B cell (primary cell): ENCODE data around the gene MYOC. TPM values are rescaled to one million over a fixed set of nuclear protein-coding genes. Genes with fewer than 3 reads are reported as not detected.
A peak's percentile ranks its signal among the peaks of the same experiment; 100 is the strongest.

Experiments
- ATAC-seq: fragments of 200-7000 bp; cut with Tn5 transposase; one replicate; pipeline ENCODE4 v1.10.0; 2021; ENCODE audit warnings: low read depth, mild to moderate bottlenecking, moderate number of reproducible peaks, moderate library complexity
- CTCF ChIA-PET: fragments of 350-600 bp; sonication (Branson Sonifier 250); formaldehyde crosslinking; loops from one replicate; lab custom pipeline; 2021; ENCODE audit warnings: antibody characterized with exemption, inconsistent platforms; lab: Charles Lee
- POLR2A ChIA-PET: fragments of 350-600 bp; sonication (Branson Sonifier 250); formaldehyde crosslinking; loops from one replicate; lab custom pipeline; 2021; ENCODE audit warnings: antibody characterized with exemption; lab: Charles Lee
- DNase-seq: peaks from one replicate; pipeline ENCODE4 v3.0.0; 2013
- H2AFZ ChIP-seq: 2 replicates; pipeline ENCODE4 v1.6.1; 2012; ENCODE audit warnings: mild to moderate bottlenecking, low read depth, low read length; ENCODE audit not compliant: insufficient read depth, poor library complexity, severe bottlenecking
- H3K27ac ChIP-seq, 2 donors: 1 replicate in 1 of 2; 2 replicates in 1 of 2; pipeline ENCODE4 v1.5.1; 2012 to 2013; ENCODE audit warnings: low read length in 2 of 2, mild to moderate bottlenecking in 2 of 2, moderate library complexity in 1 of 2
- H3K27me3 ChIP-seq, 4 experiments: fragments of 200-600 bp in 1 of 4; sonication (generic) in 1 of 4; replicated peaks in 1 of 4; 1 replicate in 2 of 4; 2 replicates in 2 of 4; pipeline versions ENCODE4 v1.6.1 to v1.7.0; 2013 to 2016; ENCODE audit warnings: low read length in 3 of 4, mild to moderate bottlenecking in 2 of 4, mixed read lengths in 1 of 4, moderate library complexity in 1 of 4; ENCODE audit not compliant: insufficient read depth in 4 of 4, control insufficient read depth in 3 of 4; ENCODE audit errors: control extremely low read depth in 1 of 4
- H3K36me3 ChIP-seq, 2 experiments: replicated peaks in 1 of 2; 1 replicate in 1 of 2; 2 replicates in 1 of 2; pipeline versions ENCODE4 v1.6.1 to v1.7.1; 2013; ENCODE audit warnings: low read length in 1 of 2; ENCODE audit not compliant: insufficient read depth in 2 of 2, control insufficient read depth in 1 of 2; ENCODE audit errors: control extremely low read depth in 1 of 2, extremely low read depth in 1 of 2
- H3K4me1 ChIP-seq, 2 donors: fragments of 200-600 bp in 1 of 2; sonication (generic) in 1 of 2; 1 replicate in 1 of 2; 2 replicates in 1 of 2; pipeline versions ENCODE4 v1.5.1 to v1.6.1; 2013 to 2017; ENCODE audit warnings: low read length in 2 of 2; ENCODE audit not compliant: control insufficient read depth in 2 of 2, insufficient read depth in 2 of 2
- H3K4me2 ChIP-seq: replicated peaks from 2 replicates; pipeline ENCODE3; 2012; ENCODE audit warnings: mild to moderate bottlenecking, low read depth, low read length; ENCODE audit not compliant: poor library complexity, severe bottlenecking
- H3K4me3 ChIP-seq, 5 experiments: fragments of 200-600 bp in 1 of 5; sonication (generic) in 1 of 5; 1 replicate in 3 of 5; 2 replicates in 2 of 5; pipeline versions ENCODE4 v1.5.1 to v1.7.0; 2011 to 2016; ENCODE audit warnings: low read length in 4 of 5, mild to moderate bottlenecking in 4 of 5, low read depth in 2 of 5, control low read depth in 1 of 5, moderate library complexity in 1 of 5; ENCODE audit not compliant: insufficient read depth in 1 of 5; ENCODE audit errors: control extremely low read depth in 1 of 5, extremely low read depth in 1 of 5
- H3K79me2 ChIP-seq: fragments of 200-600 bp; sonication (generic); one replicate; pipeline ENCODE4 v1.6.0; 2016; ENCODE audit warnings: low read length; ENCODE audit not compliant: control insufficient read depth, insufficient read depth
- H3K9ac ChIP-seq: fragments of 200-600 bp; sonication (generic); 2 replicates; pipeline ENCODE4 v1.6.1; 2017; ENCODE audit warnings: mild to moderate bottlenecking, low read length, moderate library complexity
- H3K9me3 ChIP-seq, 3 donors: one replicate each; pipeline versions ENCODE4 v1.6.1 to v1.7.1; 2013; ENCODE audit warnings: low read length in 2 of 3; ENCODE audit not compliant: control insufficient read depth in 2 of 3, insufficient read depth in 1 of 3; ENCODE audit errors: control extremely low read depth in 1 of 3
- H4K20me1 ChIP-seq: 2 replicates; pipeline ENCODE4 v1.6.0; 2012; ENCODE audit warnings: mild to moderate bottlenecking, low read length; ENCODE audit not compliant: insufficient read depth, control insufficient read depth, poor library complexity, severe bottlenecking
- H3K27ac Mint-ChIP-seq: one replicate; pipeline ENCODE4 v1.8.0; 2021; ENCODE audit warnings: mixed read lengths
- H3K27me3 Mint-ChIP-seq: one replicate; pipeline ENCODE4 v1.8.0; 2021; ENCODE audit warnings: mixed read lengths
- H3K4me1 Mint-ChIP-seq: one replicate; pipeline ENCODE4 v1.8.0; 2021; ENCODE audit warnings: mixed read lengths
- H3K4me3 Mint-ChIP-seq: one replicate; pipeline ENCODE4 v1.8.0; 2021; ENCODE audit warnings: mixed read lengths
- H3K9me3 Mint-ChIP-seq: one replicate; pipeline ENCODE4 v1.8.0; 2022; ENCODE audit warnings: mixed read lengths; ENCODE audit not compliant: insufficient read depth
- CTCF ChIP-seq: fragments of 200-600 bp; IDR thresholded peaks from one replicate; pipeline ENCODE4 v1.8.0; 2022; ENCODE audit warnings: antibody characterized with exemption, mild to moderate bottlenecking
- EZH2 ChIP-seq: IDR thresholded peaks from 2 replicates; pipeline ENCODE4 v1.6.1; 2012; ENCODE audit warnings: borderline replicate concordance, low read depth, mild to moderate bottlenecking, moderate library complexity, low read length; ENCODE audit not compliant: insufficient read depth, poor library complexity, severe bottlenecking
- WGBS: methylation state at CpG from one replicate; pipeline ENCODE4 v1.1.5; 2013; ENCODE audit warnings: missing lambda C conversion rate; ENCODE audit not compliant: insufficient coverage; 5-methylcytosine and 5-hydroxymethylcytosine counted together
- intact Hi-C: fragments of 100-400 bp; cut with micrococcal nuclease; formaldehyde crosslinking; loops from one replicate; pipeline ENCODE4 v1.10.0; 2022
- polyA plus RNA-seq: library from polyadenylated mRNA; depleted of rRNA; stranded (reverse); fragments of >200 nt; gene quantifications from 2 replicates; pipeline ENCODE4 v1.2.3, GENCODE V29; 2012
- total RNA-seq, 2 donors: library from RNA; stranded (reverse); fragments of 120-200 nt in 1 of 2; gene quantifications; 1 replicate in 1 of 2; 2 replicates in 1 of 2; pipeline versions ENCODE4 v1.2.3 to v1.2.4, GENCODE V29; 2013 to 2022

Gene MYOC
- total and polyA plus RNA-seq, 2 donors (not counting 1 experiment from before 2014, with no cell fraction given) = not detected

GRCh38 chr1:171644805-171645483 lies 7.5 kb downstream of the MYOC start:
- Histone ChIP-seq H3K4me2 (no peak overlapping the region), H4K20me1 (no peaks in the 10 kb centered on the region), H3K4me3 (no peak overlapping the region), H3K79me2 (no peaks in the 10 kb centered on the region), H3K27ac (no peak overlapping the region), H3K27me3 (no peaks in the 10 kb centered on the region), H3K36me3 (no peaks in the 10 kb centered on the region), H3K9me3 (no peaks in the 10 kb centered on the region), H3K9ac (no peak overlapping the region), H3K4me1 (no peaks in the 10 kb centered on the region), H2AFZ (no peak overlapping the region)
- Mint-ChIP-seq H3K9me3 (no peaks in the 10 kb centered on the region), H3K27ac (no peak overlapping the region), H3K4me3 (no peak overlapping the region), H3K4me1 (peaks cover 3% of the 10 kb centered on the region), H3K27me3 (peaks cover 5% of the 10 kb centered on the region)
- 18% methylated on average over 14 of the region's 15 CpGs for WGBS
- intact Hi-C loops = loop anchor here (1.0 kb wide), 1 partner anchor 340 kb away; no protein-coding TSS in a partner anchor
- POLR2A ChIA-PET = no interaction called here
- DNase-seq = peak; percentile 41
- CTCF ChIA-PET = interaction anchor here (0.9 to 3.0 kb wide), 7 partner anchors 8 to 346 kb away, joined by 3 to 18 read pairs (median 4); no protein-coding TSS in a partner anchor
- ATAC-seq = peak; percentile 45
- TF ChIP-seq CTCF (peak; percentile 55), EZH2 (no peak)

- WGBS = 89% methylated on average over 5 of the region's 8 CpGs
- intact Hi-C loops = no loop called here
- H3K27ac Mint-ChIP-seq = no peak overlapping the region
These were observed 9.3 kb downstream of the MYOC start for GRCh38 chr1:171643156-171643555.

More at GRCh38 chr1:171643156-171643555, 9.3 kb downstream of the MYOC start:
- Histone ChIP-seq H3K4me3 (no peak overlapping the region), H3K36me3 (no peaks in the 10 kb centered on the region), H3K27ac (no peak overlapping the region), H3K27me3 (no peaks in the 10 kb centered on the region), H3K9me3 (no peaks in the 10 kb centered on the region), H4K20me1 (no peaks in the 10 kb centered on the region), H3K4me2 (no peak overlapping the region), H2AFZ (no peak overlapping the region), H3K79me2 (no peaks in the 10 kb centered on the region), H3K9ac (no peak overlapping the region), H3K4me1 (no peaks in the 10 kb centered on the region)
- no peak overlapping the region for H3K4me3 Mint-ChIP-seq
- ATAC-seq = no peak
- H3K4me1 Mint-ChIP-seq = peaks cover 3% of the 10 kb centered on the region
- peaks cover 5% of the 10 kb centered on the region for H3K27me3 Mint-ChIP-seq
- no peak for DNase-seq
- TF ChIP-seq EZH2 (no peak), CTCF (no peak)
- CTCF ChIA-PET = interaction anchor here (0.9 kb wide), 1 partner anchor 9 kb away, joined by 3 read pairs; no protein-coding TSS in a partner anchor
- POLR2A ChIA-PET = no interaction called here
- no peaks in the 10 kb centered on the region for H3K9me3 Mint-ChIP-seq
